VCaP (cell line): ENCODE data around the gene HEYL.
A peak's percentile ranks its signal among the peaks of the same experiment; 100 is the strongest.

Experiments used
- H3K27ac ChIP-seq: fragments of 450-650 bp; 2 replicates; pipeline ENCODE4 v1.5.1; 2017
- CTCF ChIP-seq: fragments of 450-650 bp; conservative IDR thresholded peaks from 2 replicates; pipeline ENCODE4 v1.5.1; 2017; ENCODE audit warnings: mild to moderate bottlenecking, moderate library complexity

Gene HEYL

GRCh38 chr1:39576016-39576657 is 63.3 kb downstream of the HEYL start:
- H3K27ac ChIP-seq: peak overlapping the region; percentile 91
- no peak for TF ChIP-seq CTCF

DNA sequence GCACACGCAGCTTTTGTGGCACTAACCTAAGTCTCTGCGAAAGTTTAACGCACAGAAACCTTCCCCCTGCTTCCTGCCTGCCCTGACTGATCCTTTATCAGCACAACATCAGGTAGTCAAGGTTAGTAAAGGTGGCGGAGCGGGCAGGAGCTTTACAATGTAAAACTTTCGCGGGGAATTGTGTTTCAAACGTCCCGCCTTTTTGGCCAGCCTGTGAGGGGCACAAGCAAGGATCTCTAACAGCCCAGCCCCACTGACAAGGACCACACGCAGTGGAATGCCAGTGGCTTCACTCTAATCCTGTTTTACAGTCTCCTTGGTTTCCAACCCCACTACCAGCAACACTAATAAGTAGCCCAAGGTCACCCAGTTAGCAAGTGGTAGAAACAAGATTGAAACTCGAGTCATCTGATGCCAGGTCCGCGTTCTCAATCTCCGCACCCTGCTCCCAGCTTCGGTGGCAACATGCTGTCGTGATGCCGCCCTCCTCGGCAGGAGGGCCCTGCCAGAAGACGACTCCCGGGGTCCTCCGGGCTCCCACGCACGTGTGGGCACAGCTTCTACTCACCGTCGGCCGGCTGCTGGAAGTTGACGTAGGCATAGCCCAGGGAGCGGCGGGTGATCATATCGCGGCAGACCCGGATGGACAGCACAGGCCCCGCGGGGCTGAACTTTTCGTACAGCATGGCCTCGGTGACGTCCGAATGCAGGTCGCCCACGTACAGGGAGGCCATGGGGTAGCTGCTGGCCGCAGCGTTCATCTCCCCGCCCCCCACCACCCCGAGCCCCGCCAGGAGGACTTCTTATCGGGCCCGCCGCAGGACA is 64.0 kb downstream of the HEYL start:
- H3K27ac ChIP-seq: peak overlapping the region; percentile 91
- TF ChIP-seq CTCF: no peak

GRCh38 chr1:39574646-39575045 is 64.8 kb downstream of the HEYL start:
- TF ChIP-seq CTCF: no peak
- peak overlapping the region; percentile 91; the same call in 1 of the 2 replicates for H3K27ac ChIP-seq
